GM12878 (cell line): Measurements from ENCODE around the gene CTNNA2. TPM values are rescaled to one million over a fixed set of nuclear protein-coding genes. Genes with fewer than 3 reads are reported as not detected.

Experiments used
- ATAC-seq: fragments of 200-7000 bp; cut with Tn5 transposase; 3 replicates; pipeline ENCODE4 v1.9.1; 2020; ENCODE audit warnings: mild to moderate bottlenecking, moderate library complexity
- BruUV-seq: library from RNA; stranded (reverse); fragments of 400-500 nt; replicated peaks from 2 replicates; lab custom pipeline; 2021; lab: Mats Ljungman, UMichigan
- CTCF ChIA-PET: fragments of 300-600 bp; sonication (Branson Sonifier 250); formaldehyde crosslinking; extraction: SDS; loops from one replicate; lab custom pipeline; 2021; ENCODE audit warnings: inconsistent platforms; lab: Yijun Ruan, JAX
- POLR2A ChIA-PET: fragments of 350-600 bp; formaldehyde crosslinking; extraction: SDS; loops from one replicate; lab custom pipeline; 2021; ENCODE audit warnings: inconsistent platforms; lab: Charles Lee
- RAD21 ChIA-PET: fragments of 300-600 bp; sonication (Branson Sonifier 250); formaldehyde crosslinking; loops from one replicate; lab custom pipeline; 2023; ENCODE audit warnings: antibody characterized with exemption; ENCODE audit not compliant: unreplicated experiment; lab: Charles Lee
- SMC1A ChIA-PET: fragments of 300-600 bp; sonication (Branson Sonifier 250); formaldehyde crosslinking; loops from one replicate; lab custom pipeline; 2023; ENCODE audit not compliant: unreplicated experiment, uncharacterized antibody; lab: Charles Lee
- DNase-seq: peaks from one replicate; pipeline ENCODE4 v3.0.0-alpha.2; 2011; ENCODE audit warnings: low read depth, low spot score
- FAIRE-seq: peaks from 3 replicates; lab custom pipeline; 2011; peaks lifted over from hg19 to GRCh38; lab: Jason Lieb, UNC
- H2AFZ ChIP-seq: 2 replicates; pipeline ENCODE4 v1.6.0; 2011; ENCODE audit warnings: low read depth, low read length, control low read depth; ENCODE audit not compliant: control insufficient read depth
- H3K27ac ChIP-seq: 2 replicates; pipeline ENCODE4 v1.5.1; 2011; ENCODE audit warnings: control low read depth; ENCODE audit not compliant: control insufficient read depth, insufficient read depth
- H3K27me3 ChIP-seq, 2 experiments: replicated peaks in 1 of 2; 2 replicates each; pipeline versions ENCODE4 v1.6.0 to v1.6.1; 2011; ENCODE audit warnings: low read length in 1 of 2; ENCODE audit not compliant: control insufficient read depth in 2 of 2, insufficient read depth in 2 of 2
- H3K36me3 ChIP-seq, 2 experiments: 2 replicates each; pipeline ENCODE4 v1.5.1; 2011; ENCODE audit warnings: low read length in 1 of 2; ENCODE audit not compliant: control insufficient read depth in 2 of 2, insufficient read depth in 2 of 2
- H3K4me1 ChIP-seq: 2 replicates; pipeline ENCODE4 v1.6.1; 2011; ENCODE audit warnings: mild to moderate bottlenecking, low read length, moderate library complexity, mixed read lengths; ENCODE audit not compliant: control insufficient read depth, insufficient read depth
- H3K4me2 ChIP-seq: 2 replicates; pipeline ENCODE4 v1.6.0; 2011; ENCODE audit warnings: control low read depth; ENCODE audit not compliant: control insufficient read depth, insufficient read depth
- H3K4me3 ChIP-seq: fragments of 200-600 bp; sonication (generic); 2 replicates; pipeline ENCODE4 v1.5.1; 2016
- H3K79me2 ChIP-seq: 2 replicates; pipeline ENCODE4 v1.6.0; 2011; ENCODE audit warnings: low read length; ENCODE audit not compliant: control insufficient read depth, insufficient read depth
- H3K9ac ChIP-seq: 2 replicates; pipeline ENCODE4 v1.8.0; 2011; ENCODE audit warnings: low read length, control low read depth, mixed read lengths; ENCODE audit not compliant: control insufficient read depth, insufficient read depth
- H3K9me3 ChIP-seq: replicated peaks from 3 replicates; pipeline ENCODE4 v1.5.1; 2011; ENCODE audit warnings: mild to moderate bottlenecking, low read length; ENCODE audit not compliant: control insufficient read depth, insufficient read depth
- H4K20me1 ChIP-seq: 2 replicates; pipeline ENCODE4 v1.6.0; 2011; ENCODE audit not compliant: control insufficient read depth, insufficient read depth
- ATF2 ChIP-seq: IDR thresholded peaks from 2 replicates; pipeline ENCODE4 v1.6.1; 2012; ENCODE audit warnings: low read length, inconsistent platforms
- BACH1 ChIP-seq: fragments of 450-650 bp; IDR thresholded peaks from 2 replicates; pipeline ENCODE4 v1.6.1; 2017; ENCODE audit warnings: mild to moderate bottlenecking, borderline replicate concordance
- BRCA1 ChIP-seq: IDR thresholded peaks from 2 replicates; pipeline ENCODE4 v1.6.1; 2011; ENCODE audit warnings: low read depth, low read length, improper control_type of control experiment
- EGR1 ChIP-seq, 2 experiments: IDR thresholded peaks; 1 replicate in 1 of 2; 2 replicates in 1 of 2; pipeline ENCODE4 v1.6.1; 2011 to 2012; ENCODE audit warnings: low read depth in 2 of 2, low read length in 2 of 2, borderline replicate concordance in 1 of 2, mild to moderate bottlenecking in 1 of 2, moderate library complexity in 1 of 2
- KLF5 ChIP-seq: fragments of 450-650 bp; IDR thresholded peaks from 2 replicates; pipeline ENCODE4 v1.6.1; 2014; ENCODE audit warnings: mild to moderate bottlenecking; ENCODE audit not compliant: partially characterized antibody
- MLLT1 ChIP-seq: fragments of 450-650 bp; IDR thresholded peaks from 2 replicates; pipeline ENCODE4 v1.6.1; 2016; ENCODE audit warnings: mild to moderate bottlenecking
- MYB ChIP-seq: fragments of 150-350 bp; IDR thresholded peaks from 2 replicates; pipeline ENCODE4 v1.6.1; 2014; ENCODE audit warnings: mild to moderate bottlenecking, low read depth, low read length, borderline replicate concordance
- NFXL1 ChIP-seq: fragments of 450-650 bp; IDR thresholded peaks from 2 replicates; pipeline ENCODE4 v1.6.1; 2017; ENCODE audit warnings: antibody characterized with exemption, mild to moderate bottlenecking, borderline replicate concordance
- PAX5 ChIP-seq: IDR thresholded peaks from 2 replicates; pipeline ENCODE4 v1.6.1; 2011; ENCODE audit warnings: low read depth, low read length, borderline replicate concordance
- RFX5 ChIP-seq: IDR thresholded peaks from 2 replicates; pipeline ENCODE4 v1.6.1; 2011; ENCODE audit warnings: low read depth, low read length, improper control_type of control experiment
- SPI1 ChIP-seq: IDR thresholded peaks from 2 replicates; pipeline ENCODE4 v1.6.1; 2011; ENCODE audit warnings: low read depth, mild to moderate bottlenecking, low read length, moderate library complexity, borderline replicate concordance; ENCODE audit not compliant: insufficient read depth
- TAF1 ChIP-seq: IDR thresholded peaks from 2 replicates; pipeline ENCODE4 v1.6.1; 2011; ENCODE audit warnings: mild to moderate bottlenecking, low read depth, low read length, borderline replicate concordance
- TBL1XR1 ChIP-seq: IDR thresholded peaks from 2 replicates; pipeline ENCODE4 v1.6.1; 2012; ENCODE audit warnings: low read depth, low read length, improper control_type of control experiment
- TCF7 ChIP-seq: IDR thresholded peaks from 2 replicates; pipeline ENCODE4 v1.6.1; 2014; ENCODE audit warnings: antibody characterized with exemption, borderline replicate concordance
- ZBED1 ChIP-seq: IDR thresholded peaks from 2 replicates; pipeline ENCODE4 v1.6.1; 2016; ENCODE audit warnings: borderline replicate concordance
- ZNF687 ChIP-seq: fragments of 450-650 bp; IDR thresholded peaks from 2 replicates; pipeline ENCODE4 v1.6.1; 2017; ENCODE audit warnings: mild to moderate bottlenecking, moderate library complexity
- WGBS: methylation state at CpG from one replicate; pipeline ENCODE4 v1.1.6; 2016; ENCODE audit warnings: low lambda C conversion rate; ENCODE audit not compliant: insufficient replicate concordance, insufficient coverage; ENCODE audit errors: missing lambda C conversion rate; 5-methylcytosine and 5-hydroxymethylcytosine counted together
- in situ Hi-C: fragments of 300-500 bp; cut with MboI; formaldehyde crosslinking; loops from 9 replicates; pipeline ENCODE4 v1.14.3; 2018; ENCODE audit warnings: mixed read lengths
- intact Hi-C: fragments of 100-400 bp; cut with micrococcal nuclease; formaldehyde crosslinking; loops from one replicate; pipeline ENCODE4 v1.14.2; 2022; ENCODE audit not compliant: unreplicated experiment
- polyA plus RNA-seq, 11 experiments: library from polyadenylated mRNA; depleted of rRNA in 4 of 11; unstranded in 6 of 11; stranded (reverse) in 5 of 11; fragments of >200 nt; fragmentation: Nextera tagmentation in 4 of 11; fragmentation: Illumina TruSeq in 1 of 11; extraction: Ambion mirVana in 4 of 11; extraction: Trizol in 1 of 11; gene quantifications; 1 replicate in 1 of 11; 2 replicates in 10 of 11; pipeline versions ENCODE4 v1.2.1 to v1.2.3, GENCODE V29; 2011 to 2016; ENCODE audit warnings: inconsistent platforms in 2 of 11, missing spikeins in 2 of 11, low read depth in 1 of 11
- total RNA-seq, 4 experiments: library from RNA; depleted of rRNA in 3 of 4; stranded (reverse); fragments of >200 nt in 3 of 4; fragmentation: Illumina TruSeq in 1 of 4; extraction: Trizol in 1 of 4; gene quantifications; 2 replicates each; pipeline versions ENCODE4 v1.2.1 to v1.2.3, GENCODE V29; 2013 to 2021

Gene CTNNA2
- total and polyA plus RNA-seq, 10 of the 15 experiments (the other 5 are each of a cell fraction or from before 2014, with no cell fraction given): 2.4 to 36.2 (median 6.6) TPM

GRCh38 chr2:79702905-79703304 lies 190.1 kb downstream of the CTNNA2 start:
- Histone ChIP-seq H3K27ac (no peak overlapping the region), H3K27me3 (no peaks in the 10 kb centered on the region), H2AFZ (no peak overlapping the region), H3K4me2 (no peak overlapping the region), H3K79me2 (no peaks in the 10 kb centered on the region), H3K4me1 (no peaks in the 10 kb centered on the region), H3K4me3 (no peak overlapping the region), H3K36me3 (no peaks in the 10 kb centered on the region), H4K20me1 (no peaks in the 10 kb centered on the region), H3K9ac (no peak overlapping the region), H3K9me3 (no peaks in the 10 kb centered on the region)
- no peak for TF ChIP-seq PAX5
- TF ChIP-seq RFX5: no peak
- TF ChIP-seq MLLT1: no peak
- TF ChIP-seq ATF2: no peak
- TF ChIP-seq NFXL1: no peak
- TF ChIP-seq SPI1: no peak
- no peak for TF ChIP-seq TBL1XR1
- TF ChIP-seq TCF7: no peak
- TF ChIP-seq MYB: no peak
- no peak for TF ChIP-seq ZNF687
- TF ChIP-seq ZBED1: no peak
- TF ChIP-seq BRCA1: no peak
- no peak for TF ChIP-seq KLF5
- no peak for TF ChIP-seq BACH1
- no peak for TF ChIP-seq TAF1
- no peak for TF ChIP-seq EGR1 (IDR thresholded peaks at IDR 0.05; ENCODE audit: borderline replicate concordance in 1 of 2, low read depth in 2 of 2, low read length in 2 of 2)
- POLR2A ChIA-PET: no interaction called here
- intact Hi-C loops (no loop called here), in situ Hi-C loops (no loop called here)
- no peak for DNase-seq
- SMC1A ChIA-PET: no interaction called here
- CTCF ChIA-PET: no interaction called here
- RAD21 ChIA-PET: no interaction called here
- no TSS peak for BruUV-seq
- no peak for ATAC-seq
- FAIRE-seq: no peak
- WGBS: 0% methylated on average over 1 of the region's 1 CpG
